Coronary artery (tissue), 2 donors: ENCODE results near the gene HCN1.

ENCODE experiments used
- DNase-seq: peaks from one replicate; pipeline ENCODE4 v3.0.0-alpha.2; 2017; ENCODE audit warnings: low spot score
- H3K27ac ChIP-seq, 2 donors: fragments of 200-600 bp; sonication (generic); one replicate each; pipeline ENCODE4 v1.5.1; 2016 to 2019
- H3K4me3 ChIP-seq: fragments of 200-600 bp; sonication (generic); 2 replicates; pipeline ENCODE4 v1.5.1; 2016; ENCODE audit warnings: mild to moderate bottlenecking, moderate library complexity
- CTCF ChIP-seq: fragments of 200-600 bp; sonication (generic); IDR thresholded peaks from one replicate; pipeline ENCODE4 v1.5.1; 2019; ENCODE audit warnings: antibody characterized with exemption

The HCN1 gene

GRCh38 chr5:45271626-45272025 is 424.6 kb downstream of the HCN1 start:
- Histone ChIP-seq H3K27ac (no peak overlapping the region), H3K4me3 (no peak overlapping the region)
- no peak for DNase-seq
- no peak for TF ChIP-seq CTCF

GRCh38 chr5:45264447-45264846 is 431.7 kb downstream of the HCN1 start:
- no peak overlapping the region for H3K4me3 ChIP-seq
- TF ChIP-seq CTCF = no peak

GRCh38 chr5:45262061-45262590 is 434.1 kb downstream of the HCN1 start:
- TF ChIP-seq CTCF = no peak
- no peak for DNase-seq
- Histone ChIP-seq H3K4me3 (no peak overlapping the region), H3K27ac (no peak overlapping the region)

More at GRCh38 chr5:45264447-45264846, 431.7 kb downstream of the HCN1 start:
- DNase-seq = no peak
- H3K27ac ChIP-seq = no peak overlapping the region

- H3K4me3 ChIP-seq = no peak overlapping the region
- no peak overlapping the region for H3K27ac ChIP-seq
- TF ChIP-seq CTCF = no peak
- DNase-seq = no peak
These were observed 435.1 kb downstream of the HCN1 start for GRCh38 chr5:45261125-45261524.

GRCh38 chr5:45260292-45260691 is 435.9 kb downstream of the HCN1 start:
- no peak overlapping the region for H3K27ac ChIP-seq
- TF ChIP-seq CTCF = no peak
- no peak overlapping the region for H3K4me3 ChIP-seq
- DNase-seq = no peak

- Histone ChIP-seq H3K27ac (no peak overlapping the region), H3K4me3 (no peak overlapping the region)
- no peak for TF ChIP-seq CTCF
- DNase-seq = no peak
These were observed 443.2 kb downstream of the HCN1 start for GRCh38 chr5:45252978-45253377.

- Histone ChIP-seq H3K27ac (no peak overlapping the region), H3K4me3 (no peak overlapping the region)
- DNase-seq = no peak
- TF ChIP-seq CTCF = no peak
These were observed 443.6 kb downstream of the HCN1 start for GRCh38 chr5:45252541-45252940.
